Lung microvascular endothelial cell (primary cell): ENCODE results near the gene PPP1R3F. TPM values are rescaled to one million over a fixed set of nuclear protein-coding genes. Genes with fewer than 3 reads are reported as not detected.
A peak's percentile ranks its signal among the peaks of the same experiment; 100 is the strongest.
"Not testable (repeated sequence)": the region's sequence is repeated elsewhere in the genome, so short reads cannot be mapped to it uniquely, and the experiment has no call there.

Source experiments
- DNase-seq, 2 donors: peaks; one replicate each; pipeline versions ENCODE4 v3.0.0 to v3.0.0-alpha.2; 2010; ENCODE audit warnings: low read depth in 2 of 2
- total RNA-seq: library from RNA; depleted of rRNA; stranded (reverse); fragments of >200 nt; gene quantifications from 2 replicates; pipeline ENCODE4 v1.2.1, GENCODE V29; 2014

The PPP1R3F gene
- total RNA-seq, 1 donor from 2014 or later, result 4.6 TPM

- no peak for DNase-seq
These were observed 3.7 kb downstream of the PPP1R3F start for GRCh38 chrX:49273181-49273727.

GRCh38 chrX:49276207-49276606 is 6.6 kb downstream of the PPP1R3F start:
- no peak for DNase-seq

GRCh38 chrX:49276671-49277534 is 7.3 kb downstream of the PPP1R3F start:
- DNase-seq, result no peak

GRCh38 chrX:49277535-49277830 is 7.9 kb downstream of the PPP1R3F start:
- DNase-seq, result no peak

- DNase-seq, result no peak
These were observed 8.5 kb downstream of the PPP1R3F start for GRCh38 chrX:49278081-49278480.

GRCh38 chrX:49282647-49283011 is 13.0 kb downstream of the PPP1R3F start:
- DNase-seq, result peak in 1 of 2 donors; percentile 15

- DNase-seq, result no peak
These were observed 14.6 kb downstream of the PPP1R3F start for GRCh38 chrX:49284212-49284611.

GRCh38 chrX:49286136-49286535 is 16.5 kb downstream of the PPP1R3F start:
- DNase-seq, result no peak

GRCh38 chrX:49286581-49286980 is 17.0 kb downstream of the PPP1R3F start:
- DNase-seq, result no peak

GRCh38 chrX:49287665-49288064 is 18.1 kb downstream of the PPP1R3F start:
- no peak for DNase-seq

GRCh38 chrX:49290215-49290614 is 20.6 kb downstream of the PPP1R3F start:
- DNase-seq, result no peak

- DNase-seq, result peak; percentile 50 to 55
These were observed 22.2 kb downstream of the PPP1R3F start for GRCh38 chrX:49291615-49292337.

GRCh38 chrX:49292400-49293362 is 23.1 kb downstream of the PPP1R3F start:
- DNase-seq, result no peak

- not testable (repeated sequence) for DNase-seq
These were observed 29.7 kb downstream of the PPP1R3F start for GRCh38 chrX:49299293-49299692.

- DNase-seq, result no peak
These were observed 31.1 kb downstream of the PPP1R3F start for GRCh38 chrX:49300703-49301102.

GRCh38 chrX:49303346-49303745 is 33.8 kb downstream of the PPP1R3F start, which contains the start of gene GAGE10:
GAGE10 (plus strand) TSS chrX:49303646; CDS start chrX:49304860, 1,214 bp downstream.
- no peak for DNase-seq

GRCh38 chrX:49307775-49308174 is 38.2 kb downstream of the PPP1R3F start:
- not testable (repeated sequence) for DNase-seq

- DNase-seq, result peak; percentile 23 to 45
These were observed 39.1 kb downstream of the PPP1R3F start for GRCh38 chrX:49308604-49309269.

- peak; percentile 16 to 36 for DNase-seq
These were observed 39.9 kb downstream of the PPP1R3F start for GRCh38 chrX:49309401-49309981.

- DNase-seq, result no peak
These were observed 40.8 kb downstream of the PPP1R3F start for GRCh38 chrX:49310371-49310770.
